Measurements from ENCODE around the gene PSME1. TPM values are rescaled to one million over a fixed set of nuclear protein-coding genes. Genes with fewer than 3 reads are reported as not detected.

Gene PSME1
- total and polyA plus RNA-seq, 2 of the 13 experiments (the other 11 are each of a cell fraction or from before 2014, with no cell fraction given), result 159 to 608 TPM

DNA sequence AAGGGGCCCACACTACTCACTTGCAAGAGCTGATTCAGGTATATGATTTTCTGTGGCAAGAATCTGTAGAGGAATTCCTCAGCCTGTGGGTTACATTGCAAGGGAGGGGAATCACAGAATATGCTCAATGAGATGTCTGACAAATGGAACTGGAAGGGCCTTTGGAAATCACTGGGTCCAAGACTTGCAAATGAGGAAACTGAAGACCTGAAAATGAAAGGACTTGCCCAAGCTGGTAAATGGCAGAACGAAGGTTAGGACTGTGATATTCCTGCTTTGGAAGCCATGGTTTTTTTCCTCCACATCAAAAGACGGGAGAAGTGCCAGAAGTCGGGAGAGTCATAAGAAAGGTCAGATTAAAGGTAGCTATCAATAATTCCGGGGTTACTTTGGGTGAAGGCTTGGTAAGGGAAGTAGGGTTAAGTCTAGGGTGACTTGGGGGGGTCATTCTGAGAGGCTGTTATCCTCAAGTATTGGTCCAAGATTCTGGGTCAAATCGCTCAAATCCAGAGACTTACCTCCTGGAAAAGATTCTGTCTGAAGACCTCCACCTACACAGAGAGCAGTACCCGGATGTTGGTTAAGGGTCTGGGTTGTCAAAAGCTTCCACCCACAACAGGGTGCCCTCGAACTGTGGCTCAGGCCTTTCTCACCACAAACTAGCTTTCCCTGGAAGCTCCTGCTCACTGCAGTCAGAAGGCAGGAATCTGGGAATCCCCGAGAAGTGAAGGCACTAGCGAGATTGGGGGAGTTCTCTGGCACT, 9.9 kb downstream of the PSME1 start (continued):
- no peak for TF ChIP-seq KLF16 (CRISPR knock-in tag; IDR thresholded peaks at IDR 0.05)
- no peak for TF ChIP-seq HNRNPH1 (optimal IDR thresholded peaks at IDR 0.05; ENCODE audit: low read depth, low read length)
- TF ChIP-seq ZNF550 (CRISPR knock-in tag; IDR thresholded peaks at IDR 0.05; ENCODE audit: borderline replicate concordance), result 0 out of 2 replicates have a peak, but pooled peaks have one; percentile 62
- TF ChIP-seq ZBTB21 (CRISPR knock-in tag; IDR thresholded peaks at IDR 0.05), result 0 out of 2 replicates have a peak, but pooled peaks have one; percentile 47
- no peak for TF ChIP-seq ZNF816 (CRISPR knock-in tag; IDR thresholded peaks at IDR 0.05; ENCODE audit: borderline replicate concordance)
- TF ChIP-seq ZNF543 (CRISPR knock-in tag; IDR thresholded peaks at IDR 0.05), result 0 out of 2 replicates have a peak, but pooled peaks have one; percentile 15
- 0 out of 2 replicates have a peak, but pooled peaks have one; percentile 5 for TF ChIP-seq GZF1 (CRISPR knock-in tag; IDR thresholded peaks at IDR 0.05)
- TF ChIP-seq ZNF136 (CRISPR knock-in tag; IDR thresholded peaks at IDR 0.05; ENCODE audit: low read depth), result peak; percentile 5; the same call in 1 of the 2 replicates
- TF ChIP-seq ADNP (CRISPR knock-in tag; IDR thresholded peaks at IDR 0.05), result no peak
- no peak for TF ChIP-seq AGO1 (IDR thresholded peaks at IDR 0.05; ENCODE audit: low read depth, low read length, poor library complexity, severe bottlenecking)
- TF ChIP-seq SETDB1 (CRISPR knock-in tag; IDR thresholded peaks at IDR 0.05; ENCODE audit: borderline replicate concordance), result no peak
- no peak for TF ChIP-seq SRSF9 (IDR thresholded peaks at IDR 0.05; ENCODE audit: borderline replicate concordance, insufficient read depth, low read depth, low read length, poor library complexity, severe bottlenecking)
- no peak for TF ChIP-seq ZNF292 (CRISPR knock-in tag; IDR thresholded peaks at IDR 0.05; ENCODE audit: borderline replicate concordance, low read depth)
- no peak; the same call in 1 of the 2 replicates for TF ChIP-seq CBX5 (CRISPR knock-in tag; IDR thresholded peaks at IDR 0.05; ENCODE audit: borderline replicate concordance)
- no peak for TF ChIP-seq KDM2A (CRISPR knock-in tag; IDR thresholded peaks at IDR 0.05; ENCODE audit: borderline replicate concordance, low read depth)
- 0 out of 2 replicates have a peak, but pooled peaks have one; percentile 5 for TF ChIP-seq ETV5 (CRISPR knock-in tag; IDR thresholded peaks at IDR 0.05; ENCODE audit: borderline replicate concordance)
- TF ChIP-seq MZF1 (CRISPR knock-in tag; IDR thresholded peaks at IDR 0.05; ENCODE audit: borderline replicate concordance), result 0 out of 2 replicates have a peak, but pooled peaks have one; percentile 41
- no peak for TF ChIP-seq ZNF225 (CRISPR knock-in tag; IDR thresholded peaks at IDR 0.05)
- TF ChIP-seq, protein P1, sequence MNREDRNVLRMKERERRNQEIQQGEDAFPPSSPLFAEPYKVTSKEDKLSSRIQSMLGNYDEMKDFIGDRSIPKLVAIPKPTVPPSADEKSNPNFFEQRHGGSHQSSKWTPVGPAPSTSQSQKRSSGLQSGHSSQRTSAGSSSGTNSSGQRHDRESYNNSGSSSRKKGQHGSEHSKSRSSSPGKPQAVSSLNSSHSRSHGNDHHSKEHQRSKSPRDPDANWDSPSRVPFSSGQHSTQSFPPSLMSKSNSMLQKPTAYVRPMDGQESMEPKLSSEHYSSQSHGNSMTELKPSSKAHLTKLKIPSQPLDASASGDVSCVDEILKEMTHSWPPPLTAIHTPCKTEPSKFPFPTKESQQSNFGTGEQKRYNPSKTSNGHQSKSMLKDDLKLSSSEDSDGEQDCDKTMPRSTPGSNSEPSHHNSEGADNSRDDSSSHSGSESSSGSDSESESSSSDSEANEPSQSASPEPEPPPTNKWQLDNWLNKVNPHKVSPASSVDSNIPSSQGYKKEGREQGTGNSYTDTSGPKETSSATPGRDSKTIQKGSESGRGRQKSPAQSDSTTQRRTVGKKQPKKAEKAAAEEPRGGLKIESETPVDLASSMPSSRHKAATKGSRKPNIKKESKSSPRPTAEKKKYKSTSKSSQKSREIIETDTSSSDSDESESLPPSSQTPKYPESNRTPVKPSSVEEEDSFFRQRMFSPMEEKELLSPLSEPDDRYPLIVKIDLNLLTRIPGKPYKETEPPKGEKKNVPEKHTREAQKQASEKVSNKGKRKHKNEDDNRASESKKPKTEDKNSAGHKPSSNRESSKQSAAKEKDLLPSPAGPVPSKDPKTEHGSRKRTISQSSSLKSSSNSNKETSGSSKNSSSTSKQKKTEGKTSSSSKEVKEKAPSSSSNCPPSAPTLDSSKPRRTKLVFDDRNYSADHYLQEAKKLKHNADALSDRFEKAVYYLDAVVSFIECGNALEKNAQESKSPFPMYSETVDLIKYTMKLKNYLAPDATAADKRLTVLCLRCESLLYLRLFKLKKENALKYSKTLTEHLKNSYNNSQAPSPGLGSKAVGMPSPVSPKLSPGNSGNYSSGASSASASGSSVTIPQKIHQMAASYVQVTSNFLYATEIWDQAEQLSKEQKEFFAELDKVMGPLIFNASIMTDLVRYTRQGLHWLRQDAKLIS (CRISPR knock-in tag; IDR thresholded peaks at IDR 0.05), result no peak; the same call in 1 of the 2 replicates
- TF ChIP-seq CBX2 (IDR thresholded peaks at IDR 0.05; ENCODE audit: low read depth, low read length), result no peak
- TF ChIP-seq CBX2 (CRISPR knock-in tag; IDR thresholded peaks at IDR 0.05; ENCODE audit: low read depth), result 0 out of 2 replicates have a peak, but pooled peaks have one; percentile 53
- TF ChIP-seq, protein P2, sequence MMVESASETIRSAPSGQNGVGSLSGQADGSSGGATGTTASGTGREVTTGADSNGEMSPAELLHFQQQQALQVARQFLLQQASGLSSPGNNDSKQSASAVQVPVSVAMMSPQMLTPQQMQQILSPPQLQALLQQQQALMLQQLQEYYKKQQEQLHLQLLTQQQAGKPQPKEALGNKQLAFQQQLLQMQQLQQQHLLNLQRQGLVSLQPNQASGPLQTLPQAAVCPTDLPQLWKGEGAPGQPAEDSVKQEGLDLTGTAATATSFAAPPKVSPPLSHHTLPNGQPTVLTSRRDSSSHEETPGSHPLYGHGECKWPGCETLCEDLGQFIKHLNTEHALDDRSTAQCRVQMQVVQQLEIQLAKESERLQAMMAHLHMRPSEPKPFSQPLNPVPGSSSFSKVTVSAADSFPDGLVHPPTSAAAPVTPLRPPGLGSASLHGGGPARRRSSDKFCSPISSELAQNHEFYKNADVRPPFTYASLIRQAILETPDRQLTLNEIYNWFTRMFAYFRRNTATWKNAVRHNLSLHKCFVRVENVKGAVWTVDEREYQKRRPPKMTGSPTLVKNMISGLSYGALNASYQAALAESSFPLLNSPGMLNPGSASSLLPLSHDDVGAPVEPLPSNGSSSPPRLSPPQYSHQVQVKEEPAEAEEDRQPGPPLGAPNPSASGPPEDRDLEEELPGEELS (CRISPR knock-in tag; IDR thresholded peaks at IDR 0.05), result peak; percentile 5; the same call in 1 of the 2 replicates

All from HepG2 (cell line).